ENCODE data around the gene MAML1.
"Not testable (repeated sequence)": the region's sequence is repeated elsewhere in the genome, so short reads cannot be mapped to it uniquely, and the experiment has no call there.

The MAML1 gene

DNA sequence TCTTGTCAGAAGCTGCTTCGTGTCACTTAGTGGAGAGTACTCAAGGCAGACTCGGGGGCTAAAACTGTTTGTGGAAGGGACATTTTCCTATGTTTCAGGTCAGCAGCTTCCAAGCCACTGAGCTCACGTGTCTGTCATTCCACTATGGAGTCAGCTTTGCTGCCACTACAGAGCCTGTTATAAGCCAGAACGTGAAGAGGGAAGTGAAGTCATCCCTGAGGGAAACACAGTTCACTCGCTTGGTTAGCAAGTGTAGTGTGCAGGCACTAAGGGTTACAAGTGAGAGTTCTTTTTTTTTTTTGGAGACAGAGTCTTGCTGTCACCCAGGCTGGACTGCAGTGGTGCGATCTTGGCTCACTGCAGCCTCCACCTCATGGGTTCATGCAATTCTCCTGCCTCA lies 36.6 kb downstream of the MAML1 start:
- DNase-seq (ENCODE audit: low read depth): no peak

DNA sequence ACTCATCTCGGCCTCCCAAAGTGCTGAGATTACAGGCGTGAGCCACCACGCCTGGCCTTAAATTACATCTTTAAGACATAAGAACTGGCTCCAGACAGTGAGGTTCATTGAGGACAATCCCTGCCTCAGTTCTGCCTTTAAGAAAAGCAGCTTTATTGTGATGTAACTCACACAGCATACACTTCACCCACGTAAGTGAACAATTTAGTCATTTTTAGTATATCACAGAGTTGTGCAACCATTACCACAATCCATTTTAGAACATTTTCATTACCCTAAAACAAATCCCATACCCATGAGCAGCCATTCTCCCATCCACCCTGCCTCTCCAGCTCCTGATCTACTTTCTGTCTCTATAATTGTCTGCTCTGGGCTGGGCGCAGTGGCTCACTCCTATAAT lies 37.2 kb downstream of the MAML1 start:
- no peak for DNase-seq (ENCODE audit: low read depth)

DNA sequence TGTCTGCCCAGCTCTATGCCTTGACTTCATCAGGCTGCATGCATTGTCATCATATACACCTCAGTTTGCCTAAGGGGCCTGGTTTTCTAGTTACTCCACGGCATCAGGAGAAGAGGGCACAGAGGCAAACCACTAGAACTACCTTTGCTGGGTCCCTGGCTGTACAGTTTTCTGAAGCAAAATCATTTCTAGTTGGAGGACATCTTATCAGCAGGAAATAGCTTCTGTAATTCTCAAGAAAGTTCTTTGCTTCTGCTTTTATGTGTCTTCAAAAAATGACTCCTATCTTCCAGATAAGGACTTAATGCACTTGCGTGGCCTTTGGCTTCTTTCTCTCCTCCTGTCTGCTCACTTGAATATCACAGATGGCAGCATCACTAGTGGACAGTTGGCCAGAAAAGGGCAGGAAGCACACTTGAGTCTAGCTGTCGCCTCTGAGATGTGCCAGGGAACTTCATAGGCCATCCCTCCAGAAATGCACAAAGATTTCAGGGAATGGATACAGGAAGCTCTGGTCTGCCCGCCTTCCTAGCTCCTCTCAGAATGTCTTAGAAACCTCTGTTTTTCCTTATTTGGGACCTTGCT lies 38.8 kb downstream of the MAML1 start:
- no peak for DNase-seq (ENCODE audit: low read depth)

DNA sequence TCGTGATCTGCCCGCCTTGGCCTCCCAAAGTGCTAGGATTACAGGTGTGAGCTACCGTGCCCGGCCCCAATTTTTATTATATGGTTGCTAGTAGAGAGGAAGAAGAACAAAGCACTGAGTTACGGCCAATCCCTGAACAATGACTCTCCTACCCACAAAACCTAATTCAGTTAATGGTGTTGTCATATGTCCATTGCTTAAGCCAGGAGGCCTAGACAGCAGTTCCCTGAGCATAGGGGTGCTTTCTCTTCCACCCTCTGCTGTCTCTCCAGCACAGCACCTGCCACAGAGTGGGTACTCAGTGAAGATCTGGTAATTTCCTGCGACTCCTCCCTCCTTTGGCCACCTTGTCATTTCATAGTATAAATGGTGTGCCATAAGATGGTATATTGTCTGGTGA lies 39.7 kb downstream of the MAML1 start:
- DNase-seq (ENCODE audit: low read depth): no peak

DNA sequence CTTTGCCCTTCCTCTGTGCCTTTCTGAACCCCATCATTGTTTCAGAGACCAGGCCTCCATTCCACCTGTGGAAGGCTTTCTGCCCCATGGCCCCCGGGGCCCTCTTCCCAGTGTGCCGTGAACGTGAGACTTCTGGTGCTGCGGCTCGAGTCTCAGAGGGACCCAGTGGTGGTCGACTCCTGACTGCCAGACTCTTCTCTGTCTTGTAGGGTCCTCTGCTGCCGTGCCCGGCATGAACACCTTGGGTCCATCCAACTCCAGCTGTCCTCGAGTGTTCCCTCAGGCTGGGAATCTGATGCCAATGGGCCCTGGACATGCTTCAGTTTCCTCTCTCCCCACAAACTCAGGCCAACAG lies 41.0 kb downstream of the MAML1 start:
- DNase-seq (ENCODE audit: low read depth): no peak

DNA sequence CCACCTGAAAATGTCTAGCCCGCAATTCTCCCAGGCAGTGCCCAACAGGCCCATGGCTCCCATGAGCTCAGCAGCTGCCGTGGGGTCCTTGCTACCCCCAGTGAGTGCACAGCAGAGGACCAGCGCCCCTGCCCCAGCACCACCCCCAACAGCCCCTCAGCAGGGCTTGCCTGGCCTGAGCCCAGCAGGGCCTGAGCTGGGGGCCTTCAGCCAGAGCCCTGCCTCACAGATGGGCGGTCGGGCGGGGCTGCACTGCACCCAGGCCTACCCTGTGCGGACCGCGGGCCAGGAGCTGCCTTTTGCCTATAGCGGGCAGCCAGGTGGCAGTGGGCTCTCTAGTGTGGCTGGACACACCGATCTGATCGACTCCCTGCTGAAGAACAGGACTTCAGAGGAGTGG lies 41.8 kb downstream of the MAML1 start:
- DNase-seq (ENCODE audit: low read depth): no peak

DNA sequence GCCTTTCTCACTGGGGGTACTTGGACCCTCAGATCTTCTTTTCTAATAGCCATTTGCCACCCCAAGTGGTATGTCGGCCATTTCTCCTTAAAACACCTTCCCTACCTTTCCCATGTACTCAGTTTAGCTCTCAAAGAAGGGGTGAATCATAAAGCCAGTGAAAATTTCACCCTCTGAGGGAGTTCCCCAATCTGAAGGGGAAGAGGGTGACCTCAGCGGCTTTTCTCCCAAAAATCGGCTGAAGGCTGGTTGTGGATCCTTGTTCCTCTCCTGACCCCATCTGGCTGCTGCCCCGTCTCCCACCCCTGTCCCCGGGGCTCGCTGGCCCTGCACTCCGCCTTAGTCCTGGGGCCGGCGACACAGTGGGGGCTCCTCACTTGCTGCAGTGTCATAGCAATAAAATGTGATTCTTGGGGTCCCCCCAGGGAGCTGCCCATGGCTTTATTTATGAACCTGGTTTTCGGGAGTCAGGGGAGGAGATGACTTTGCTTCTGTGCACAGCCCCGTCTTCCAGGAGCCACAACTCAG lies 43.9 kb downstream of the MAML1 start:
- DNase-seq (ENCODE audit: low read depth): no peak

DNA sequence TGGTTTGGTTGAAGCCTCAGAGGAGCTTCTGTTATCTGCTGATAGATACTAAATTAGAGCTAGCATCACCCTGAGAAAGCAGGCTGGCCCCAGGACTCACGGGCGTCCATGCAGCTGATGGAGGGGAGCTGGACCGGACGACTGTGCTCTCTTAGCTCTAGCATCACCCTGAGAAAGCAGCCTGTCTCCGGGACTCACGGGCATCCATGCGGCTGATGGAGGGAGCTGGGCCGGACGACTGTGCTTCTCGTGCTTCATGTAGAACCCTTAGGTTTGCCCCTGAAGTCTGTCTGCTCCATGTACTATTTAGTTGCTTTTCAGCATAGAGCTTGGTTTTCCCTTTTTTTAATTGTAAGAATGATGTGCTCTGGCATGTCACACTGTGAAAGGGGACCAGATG lies 44.8 kb downstream of the MAML1 start:
- DNase-seq (ENCODE audit: low read depth): no peak

DNA sequence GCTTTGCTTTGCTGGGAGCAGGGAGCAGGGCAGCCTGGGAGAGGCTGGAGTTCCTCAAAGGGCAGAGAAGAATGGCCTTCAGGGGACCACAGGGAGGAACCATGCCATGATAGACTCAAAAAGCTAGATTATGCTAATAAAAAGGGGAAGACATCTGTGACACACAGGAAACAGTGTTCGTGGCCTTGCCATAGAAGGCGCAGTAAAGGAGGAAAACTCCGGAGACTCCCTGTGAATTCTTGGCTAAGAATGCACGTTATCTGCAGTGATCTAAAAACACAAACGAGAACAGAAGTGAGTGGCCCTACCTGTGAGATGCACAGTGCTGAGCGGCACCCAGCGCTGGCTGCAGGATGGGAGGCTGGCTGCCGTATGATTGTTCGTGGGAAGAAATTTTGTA lies 45.3 kb downstream of the MAML1 start:
- DNase-seq (ENCODE audit: low read depth): no peak

DNA sequence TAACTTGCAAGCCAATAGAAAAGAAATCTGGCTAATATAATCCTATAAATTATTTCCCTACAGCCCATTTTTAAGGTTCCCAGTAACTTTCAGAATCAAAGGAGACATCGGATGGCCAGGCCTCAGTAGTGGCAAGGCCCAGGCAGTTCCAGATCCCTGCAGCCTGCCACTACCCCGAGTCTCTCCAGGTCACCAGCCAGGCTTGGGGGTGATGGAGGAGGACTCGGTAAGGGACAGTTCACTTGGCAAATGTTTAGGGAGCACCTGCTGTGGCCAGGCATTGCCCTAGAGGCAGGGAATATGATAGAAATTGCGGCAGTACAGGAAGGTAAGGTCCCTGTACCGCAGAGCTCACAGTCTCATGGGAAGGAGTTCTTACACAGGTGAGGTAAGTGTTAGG lies 46.0 kb downstream of the MAML1 start:
- DNase-seq (ENCODE audit: low read depth): no peak

DNA sequence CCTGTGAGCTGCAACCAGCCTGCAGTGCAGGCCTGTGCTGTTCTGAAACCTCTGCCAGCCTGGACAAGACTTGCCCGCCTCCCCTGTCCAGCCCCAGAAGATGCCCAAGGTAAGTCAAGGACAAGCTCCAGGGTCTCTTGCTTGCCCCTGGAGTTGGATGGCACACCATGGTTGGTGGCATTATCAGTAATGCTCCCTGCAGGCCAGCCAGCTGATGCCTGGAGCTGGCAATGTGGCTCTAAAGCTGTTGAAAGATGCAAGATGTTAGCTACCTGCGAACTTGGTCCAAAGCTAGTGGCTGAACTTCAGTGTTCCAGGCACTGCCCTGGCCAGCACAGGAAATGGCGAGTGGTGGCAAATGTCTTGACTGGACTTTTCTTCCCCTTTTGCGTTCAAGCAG lies 47.2 kb downstream of the MAML1 start:
- DNase-seq (ENCODE audit: low read depth): no peak

DNA sequence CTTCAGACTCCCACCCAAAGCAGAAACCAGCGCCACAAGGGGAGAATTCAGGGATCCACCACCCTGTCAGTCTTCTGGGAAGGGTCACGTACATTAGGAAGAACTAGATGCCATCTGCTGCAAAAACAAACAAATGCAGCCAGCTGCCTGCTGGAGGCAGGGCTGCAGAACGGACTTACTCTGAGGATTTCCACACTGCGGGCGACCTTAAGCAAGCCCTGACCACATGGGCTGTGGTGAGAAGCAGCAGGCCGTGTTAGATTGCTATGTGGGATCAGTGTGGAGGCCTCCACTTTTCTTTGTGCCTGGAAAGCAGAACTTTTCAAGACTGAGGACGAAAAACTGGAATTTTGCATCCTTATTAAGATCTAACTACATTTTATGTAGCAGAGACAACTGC lies 47.7 kb downstream of the MAML1 start:
- DNase-seq (ENCODE audit: low read depth): no peak

DNA sequence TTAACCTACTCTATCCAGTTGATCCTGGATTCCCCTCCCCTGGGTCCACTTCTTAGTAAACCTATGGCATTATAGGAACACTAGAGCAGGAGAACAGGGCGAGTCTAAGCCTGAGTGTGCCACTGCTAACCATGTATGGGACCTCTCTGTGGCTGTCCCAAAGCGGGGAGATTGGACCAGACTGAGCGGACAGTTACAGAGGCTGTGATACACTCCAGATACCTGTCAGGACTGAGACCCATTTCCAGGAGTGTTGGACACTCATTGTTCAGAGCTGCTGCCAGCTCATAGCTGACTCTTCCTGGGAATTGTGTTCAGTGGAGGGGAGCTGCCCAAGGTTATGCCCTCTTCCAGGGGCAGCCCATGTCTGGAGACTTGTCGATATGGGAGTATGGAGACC lies 49.2 kb downstream of the MAML1 start:
- DNase-seq (ENCODE audit: low read depth): no peak

DNA sequence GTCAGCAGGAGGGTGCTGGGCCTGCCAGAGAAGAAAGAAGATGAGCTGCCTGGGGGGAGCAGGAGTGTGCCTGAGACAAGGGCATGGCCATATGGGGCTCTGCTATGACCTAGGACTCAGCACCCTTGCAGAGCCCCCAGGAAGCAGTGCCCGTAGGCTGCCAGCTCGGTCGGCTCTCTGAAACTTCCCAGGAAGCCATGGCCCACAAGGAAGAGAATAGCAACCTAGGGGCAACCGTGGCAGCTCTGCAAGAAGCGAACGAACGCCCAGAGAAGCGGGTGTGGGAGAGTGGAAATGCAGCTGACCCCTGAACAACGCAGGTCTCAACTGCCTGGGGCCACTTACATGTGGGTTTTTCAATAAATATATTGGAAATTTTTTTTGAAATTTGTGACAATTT lies 50.5 kb downstream of the MAML1 start:
- DNase-seq (ENCODE audit: low read depth): no peak

DNA sequence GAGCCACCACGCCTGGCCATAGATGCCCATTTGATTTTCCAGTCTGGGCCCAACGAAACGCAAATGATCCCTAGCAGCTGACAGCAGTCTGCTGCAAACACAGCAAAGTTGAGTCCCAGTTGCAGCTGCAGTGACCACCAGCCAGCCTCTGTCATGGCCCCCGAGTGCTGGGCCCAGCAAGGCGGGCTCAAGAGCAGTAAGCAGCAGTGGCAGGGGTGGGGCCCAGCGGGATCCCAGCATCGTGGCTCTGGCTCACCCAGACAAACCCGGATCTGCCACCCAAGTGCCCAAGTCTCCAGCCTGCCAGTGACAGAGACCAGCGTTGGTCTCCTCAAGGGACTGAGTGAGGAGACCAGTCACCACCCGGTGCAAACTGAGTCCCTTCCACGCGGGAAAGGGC lies 54.2 kb downstream of the MAML1 start:
- no peak for DNase-seq (ENCODE audit: low read depth)

DNA sequence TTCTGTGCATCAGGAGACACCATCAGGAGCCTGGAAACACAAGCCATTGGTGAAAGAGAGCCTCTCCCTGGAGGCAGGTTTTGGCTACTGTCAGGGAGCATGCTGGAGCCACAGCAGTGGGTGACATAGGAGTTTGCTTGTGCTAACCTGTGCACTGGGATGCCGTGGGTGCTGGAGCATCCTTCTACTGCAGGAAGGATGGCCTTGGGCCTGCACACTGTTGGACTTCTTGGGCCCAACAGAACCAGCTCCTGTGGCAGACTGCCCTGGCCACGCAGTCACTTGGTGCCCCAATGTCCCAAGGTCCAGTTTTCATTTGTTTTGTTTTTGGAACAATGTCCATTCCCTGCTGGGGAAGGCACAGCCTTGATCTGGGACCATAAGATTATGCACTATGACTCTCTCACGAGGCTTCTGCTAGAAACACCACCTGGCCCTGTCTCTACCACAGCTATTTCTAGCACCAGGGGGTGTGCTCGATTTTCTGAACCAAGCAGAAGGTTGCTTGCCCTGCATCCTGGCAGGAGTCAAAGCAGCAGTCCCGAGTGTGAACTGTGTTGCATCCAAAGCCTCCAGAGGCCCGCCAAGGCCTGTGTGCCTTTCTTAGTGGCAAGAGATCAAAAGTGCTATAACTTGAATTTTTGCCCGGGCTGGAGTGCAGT lies 55.7 kb downstream of the MAML1 start:
- DNase-seq (ENCODE audit: low read depth): no peak

DNA sequence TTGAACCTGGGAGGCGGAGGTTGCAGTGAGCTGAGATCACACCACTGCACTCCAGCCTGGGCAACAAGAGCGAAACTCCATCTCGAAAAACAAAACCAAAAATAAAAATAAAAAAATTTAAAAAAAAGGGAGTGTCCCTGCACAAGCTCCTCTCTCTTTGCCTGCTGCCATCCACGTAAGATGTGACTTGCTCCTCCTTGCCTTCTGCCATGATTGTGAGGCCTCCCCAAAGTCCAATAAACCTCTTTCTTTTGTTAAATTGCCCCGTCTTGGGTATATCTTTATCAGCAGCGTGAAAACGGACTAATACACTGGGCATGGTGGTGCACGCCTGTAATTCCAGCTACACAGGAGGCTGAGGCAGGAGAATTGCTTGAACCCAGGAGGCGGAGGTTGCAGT lies 56.7 kb downstream of the MAML1 start:
- not testable (repeated sequence) for DNase-seq (ENCODE audit: low read depth)

DNA sequence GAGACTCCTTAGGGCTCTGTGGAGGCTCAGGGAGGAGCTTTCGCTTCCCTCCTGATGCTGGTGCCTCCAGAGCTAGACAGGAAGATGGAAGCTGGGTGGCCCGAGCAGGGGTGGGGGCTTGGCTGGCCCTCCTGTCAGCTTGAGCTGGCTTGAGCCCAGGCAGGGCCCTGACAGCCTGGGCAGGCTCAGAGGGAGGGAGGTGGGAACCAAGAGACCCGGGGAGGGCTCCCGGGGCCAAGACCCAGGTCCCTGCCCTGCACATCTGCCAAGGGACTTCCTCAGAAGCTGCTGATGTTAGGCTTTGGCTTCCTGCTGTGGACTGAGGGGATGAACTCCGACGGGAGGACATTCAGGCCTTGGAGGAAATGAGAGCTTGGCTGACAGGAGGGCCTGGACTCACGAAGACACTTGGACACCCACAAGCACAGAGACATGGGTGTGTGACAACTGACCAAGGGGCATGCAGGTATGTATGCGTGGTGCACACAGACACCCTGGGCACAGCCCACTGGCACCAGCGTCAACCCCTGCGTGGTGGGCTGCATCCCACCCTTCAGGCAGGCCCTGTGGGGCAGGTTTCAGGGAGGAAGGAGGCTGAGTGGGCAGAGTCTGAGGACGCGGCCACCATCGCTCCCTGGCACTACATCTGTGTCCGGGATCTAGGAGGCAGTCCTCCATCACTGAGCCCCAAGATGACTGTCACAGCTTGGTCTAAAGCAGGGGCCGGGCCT lies 59.4 kb downstream of the MAML1 start:
- no peak for DNase-seq (ENCODE audit: low read depth)

DNA sequence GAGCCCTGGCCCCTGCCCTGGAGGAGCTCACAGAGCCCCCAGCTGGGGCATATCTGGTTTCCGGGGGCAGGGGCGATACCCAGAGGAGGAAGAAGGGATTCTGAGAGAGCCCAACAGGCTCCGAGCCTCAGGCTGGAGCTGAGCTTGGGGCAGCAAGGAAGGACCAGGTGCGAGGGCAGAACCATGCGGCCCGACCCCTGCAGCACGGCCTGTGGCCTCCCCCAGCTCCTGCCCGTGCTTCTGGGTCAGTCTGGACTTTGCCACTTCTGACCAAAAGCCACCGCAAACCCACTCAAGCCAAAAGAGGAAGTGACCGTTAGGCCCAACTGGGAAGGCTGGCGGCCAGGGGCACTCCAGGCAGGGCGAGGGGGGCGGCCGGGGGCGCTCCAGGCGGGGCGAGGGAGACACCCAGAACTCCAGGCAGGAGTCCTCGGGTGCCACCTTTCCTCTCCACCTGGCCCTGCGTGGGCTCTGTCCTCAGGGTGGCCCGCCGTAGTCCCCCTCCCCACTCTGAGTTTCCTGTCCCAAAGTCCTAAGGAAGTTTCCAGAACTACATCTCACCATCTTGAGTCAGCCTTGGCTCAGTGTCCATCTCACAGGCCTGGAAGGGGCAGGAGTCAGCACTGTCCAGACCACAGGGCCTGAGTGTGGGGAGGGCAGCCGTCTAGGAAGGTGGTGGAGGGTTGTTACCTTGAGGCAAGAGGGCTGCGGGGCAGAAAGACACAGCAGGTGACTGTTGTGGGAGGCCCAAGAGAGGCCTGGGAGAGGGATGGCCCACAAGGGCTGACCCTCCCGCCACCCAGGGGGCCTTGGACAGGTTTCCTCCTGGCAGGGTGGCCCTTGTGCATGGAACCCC lies 60.2 kb downstream of the MAML1 start:
- no peak for DNase-seq (ENCODE audit: low read depth)

DNA sequence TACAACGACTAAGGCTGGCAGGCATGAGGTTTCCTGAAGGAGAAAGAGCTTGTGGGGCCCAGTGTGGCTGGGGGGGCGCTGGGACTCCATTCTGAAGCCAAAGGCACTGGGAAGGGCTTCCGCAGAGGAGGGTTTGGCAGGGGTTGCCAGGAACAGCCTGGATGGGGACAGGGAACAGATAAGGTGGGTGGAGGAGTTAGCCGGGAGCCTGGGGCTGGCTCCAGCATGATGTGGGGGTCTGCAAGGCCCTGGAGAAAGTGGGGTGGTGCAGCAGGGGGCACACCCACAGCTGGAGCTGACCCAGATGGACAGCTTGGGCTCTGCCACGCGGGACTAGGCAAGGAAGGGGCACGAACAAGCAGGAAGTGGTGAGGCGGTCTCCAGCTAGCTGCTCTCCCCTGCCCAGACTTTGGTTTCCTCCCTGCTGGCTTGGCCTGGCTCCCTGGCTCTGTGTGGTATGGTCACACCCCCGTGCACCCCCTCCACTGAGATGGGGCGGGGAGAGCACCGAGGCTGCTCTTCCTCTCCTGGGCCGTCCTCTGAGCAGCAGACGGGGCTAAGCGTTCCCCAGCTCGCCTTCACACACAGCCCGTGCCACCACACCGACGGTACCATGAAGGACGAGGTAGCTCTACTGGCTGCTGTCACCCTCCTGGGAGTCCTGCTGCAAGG lies 61.0 kb downstream of the MAML1 start, which contains the start of gene LTC4S:
Gene LTC4S, plus strand, starts transcription at position 519 of the 672 bp plus-strand sequence. Its CDS starts 95 bp downstream, at position 614.
- DNase-seq (ENCODE audit: low read depth): no peak

DNA sequence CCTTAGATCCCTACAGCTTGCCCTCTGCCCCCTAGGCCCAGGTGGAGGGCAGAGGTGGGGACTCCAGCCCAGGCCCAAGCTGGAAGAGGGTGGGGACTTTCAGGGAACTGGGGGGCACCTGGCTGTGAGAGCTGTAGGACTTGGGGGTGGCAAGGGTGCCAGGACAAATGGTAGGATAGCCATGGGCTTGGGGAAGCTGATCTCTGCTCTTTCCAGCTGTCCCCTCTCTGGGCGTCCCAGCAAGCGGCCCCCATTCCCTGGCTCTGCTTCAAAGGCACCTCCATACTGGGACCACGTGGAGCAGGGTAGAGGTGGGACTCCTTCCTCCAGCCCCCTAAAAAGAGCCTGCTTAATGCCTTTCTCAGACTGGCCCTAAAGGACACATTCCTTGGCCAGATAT lies 61.5 kb downstream of the MAML1 start:
- no peak for DNase-seq (ENCODE audit: low read depth)

DNA sequence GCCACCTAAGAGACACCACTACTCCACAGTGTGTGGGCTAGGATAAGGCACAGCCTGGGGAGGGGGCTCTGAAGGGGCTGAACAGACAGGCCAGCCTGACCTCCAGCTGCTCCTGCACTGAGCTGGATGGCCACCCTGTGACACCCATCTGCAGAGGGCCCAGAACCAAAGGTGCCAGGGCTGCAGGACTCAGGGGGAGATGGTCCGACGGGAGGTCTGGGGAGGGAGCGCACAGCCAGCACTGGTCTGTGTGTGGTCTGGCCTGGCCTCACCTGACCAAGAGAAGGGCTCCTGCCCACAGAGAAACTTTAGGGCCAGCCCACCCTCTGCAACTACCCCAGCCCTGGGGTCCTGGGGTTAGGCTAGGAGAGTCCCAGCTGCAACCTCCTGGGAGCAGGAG lies 62.0 kb downstream of the MAML1 start:
- no peak for DNase-seq (ENCODE audit: low read depth)

Measured in ELR (cell line).